HepG2 (cell line): ENCODE measurements around the gene CILP2. TPM values are rescaled to one million over a fixed set of nuclear protein-coding genes. Genes with fewer than 3 reads are reported as not detected.

Source experiments
- ATF7 ChIP-seq, 2 experiments: fragments of 450-650 bp in 1 of 2; sonication (generic) in 1 of 2; formaldehyde crosslinking in 1 of 2; IDR thresholded peaks; 2 replicates each; pipeline versions ENCODE4 v1.4.0 to v1.6.1; 2016 to 2020; ENCODE audit warnings: antibody characterized with exemption in 1 of 2, mild to moderate bottlenecking in 1 of 2, missing genetic modification reagents in 1 of 2
- EHMT2 ChIP-seq: fragments of 200-600 bp; sonication (generic); IDR thresholded peaks from 2 replicates; pipeline ENCODE4 v1.7.0; 2017; ENCODE audit warnings: antibody characterized with exemption, low read depth, low read length, borderline replicate concordance
- ELF1 ChIP-seq: sonication (generic); formaldehyde crosslinking; IDR thresholded peaks from 2 replicates; pipeline ENCODE4 v1.4.0; 2020; ENCODE audit warnings: missing genetic modification reagents
- ISX ChIP-seq: sonication (generic); formaldehyde crosslinking; conservative IDR thresholded peaks from 2 replicates; pipeline ENCODE4 v1.5.0; 2020; ENCODE audit warnings: missing genetic modification reagents
- RFX5 ChIP-seq: IDR thresholded peaks from 2 replicates; pipeline ENCODE4 v1.6.1; 2011; ENCODE audit warnings: low read depth, low read length, improper control_type of control experiment
- THAP9 ChIP-seq: sonication (generic); formaldehyde crosslinking; IDR thresholded peaks from 2 replicates; pipeline ENCODE4; 2020; ENCODE audit warnings: missing genetic modification reagents, mild to moderate bottlenecking, borderline replicate concordance
- USF2 ChIP-seq, 2 experiments: sonication (generic) in 1 of 2; formaldehyde crosslinking in 1 of 2; IDR thresholded peaks; 2 replicates each; pipeline versions ENCODE4 v1.5.1 to v1.6.1; 2011 to 2020; ENCODE audit warnings: borderline replicate concordance in 1 of 2, low read depth in 1 of 2, low read length in 1 of 2, mild to moderate bottlenecking in 1 of 2, missing genetic modification reagents in 1 of 2, moderate library complexity in 1 of 2
- YY1 ChIP-seq: IDR thresholded peaks from 2 replicates; pipeline ENCODE4 v1.6.1; 2011; ENCODE audit warnings: low read length, low read depth, moderate library complexity, mild to moderate bottlenecking; ENCODE audit not compliant: insufficient read depth, insufficient replicate concordance
- ZFP62 ChIP-seq: sonication (generic); formaldehyde crosslinking; IDR thresholded peaks from 2 replicates; pipeline ENCODE4 v1.4.0; 2020; ENCODE audit warnings: missing genetic modification reagents
- ZGPAT ChIP-seq: IDR thresholded peaks from 2 replicates; pipeline ENCODE4 v1.6.1; 2016; ENCODE audit warnings: mild to moderate bottlenecking
- ZNF530 ChIP-seq: sonication (generic); formaldehyde crosslinking; IDR thresholded peaks from 2 replicates; pipeline ENCODE4 v1.5.0; 2020; ENCODE audit warnings: low read depth, mild to moderate bottlenecking, missing genetic modification reagents
- ZNF670 ChIP-seq: sonication (generic); formaldehyde crosslinking; IDR thresholded peaks from 2 replicates; pipeline ENCODE4 v1.8.0; 2022; ENCODE audit warnings: mild to moderate bottlenecking, missing genetic modification reagents, borderline replicate concordance
- ZNF800 ChIP-seq: sonication (generic); formaldehyde crosslinking; IDR thresholded peaks from 2 replicates; pipeline ENCODE4 v1.4.0; 2020; ENCODE audit warnings: missing genetic modification reagents
- ZSCAN30 ChIP-seq: sonication (generic); formaldehyde crosslinking; IDR thresholded peaks from 2 replicates; pipeline ENCODE4 v1.5.0; 2020; ENCODE audit warnings: mild to moderate bottlenecking, missing genetic modification reagents
- polyA plus RNA-seq, 8 experiments: library from polyadenylated mRNA; depleted of rRNA in 3 of 8; stranded (reverse) in 7 of 8; unstranded in 1 of 8; fragments of >200 nt; fragmentation: Illumina TruSeq in 4 of 8; extraction: Trizol in 4 of 8; gene quantifications; 2 replicates each; pipeline versions ENCODE4 v1.2.1 to v1.2.3, GENCODE V29; 2011 to 2016; ENCODE audit warnings: low read depth in 4 of 8, missing spikeins in 1 of 8, mixed read lengths in 1 of 8; ENCODE audit not compliant: insufficient read depth in 1 of 8
- total RNA-seq, 5 experiments: library from RNA; depleted of rRNA; stranded (reverse); fragments of >200 nt; fragmentation: Illumina TruSeq; extraction: Trizol; gene quantifications; 2 replicates each; pipeline ENCODE4 v1.2.3, GENCODE V29; 2016; ENCODE audit warnings: low read depth in 1 of 5
- TF ChIP-seq, protein P1 (sequence below): IDR thresholded peaks from 2 replicates; pipeline ENCODE4 v1.6.1; 2016
- TF ChIP-seq, protein P2 (sequence below): sonication (generic); formaldehyde crosslinking; IDR thresholded peaks from 2 replicates; pipeline ENCODE4 v1.4.0; 2020; ENCODE audit warnings: mild to moderate bottlenecking, missing genetic modification reagents

Gene CILP2
- total and polyA plus RNA-seq, 2 of the 13 experiments (the other 11 are each of a cell fraction or from before 2014, with no cell fraction given), result 0.09 to 0.37 TPM

DNA sequence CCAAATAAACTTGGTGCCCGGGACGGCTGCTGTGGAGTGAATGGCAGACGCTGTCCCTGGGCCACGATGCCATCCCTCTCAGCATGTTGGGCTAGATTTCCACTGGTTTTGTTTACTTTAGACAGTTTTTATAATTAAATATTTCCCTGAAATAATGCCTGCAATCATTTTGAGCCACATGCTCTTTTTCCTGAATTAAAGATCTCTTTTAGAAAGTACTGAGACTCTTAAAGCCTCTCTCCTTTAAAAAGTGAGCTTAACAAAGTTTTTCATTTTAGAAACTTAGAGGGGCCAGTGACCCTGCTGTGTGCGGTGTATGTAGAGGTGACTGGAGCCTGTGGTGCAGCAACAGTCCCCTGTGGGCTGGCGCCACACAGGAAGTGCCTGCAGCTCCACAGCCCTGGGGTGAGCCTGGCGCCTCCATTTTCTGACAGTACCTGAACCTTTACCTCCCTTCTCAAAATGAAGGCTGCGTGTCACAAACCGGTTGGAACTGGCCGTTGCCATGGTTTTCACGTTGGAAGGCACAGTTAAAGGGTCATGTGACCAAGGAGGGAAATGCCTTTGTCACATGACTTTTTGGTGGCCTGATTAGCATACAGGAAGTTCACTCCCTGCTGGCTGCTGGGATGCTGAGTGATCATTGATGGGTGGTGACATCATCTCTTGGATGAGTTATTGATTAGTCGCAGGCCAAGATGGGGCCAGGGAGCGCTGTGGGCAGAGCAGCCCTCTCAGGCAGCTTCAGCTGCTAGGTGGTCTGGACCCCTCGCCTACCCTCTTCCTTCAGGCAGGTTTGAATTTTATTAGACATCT is 49.0 kb upstream of the CILP2 start (continued):
- TF ChIP-seq ZFP62 (CRISPR knock-in tag) (no peak), THAP9 (CRISPR knock-in tag) (no peak; the same call in 1 of the 2 replicates), RFX5 (no peak), ELF1 (CRISPR knock-in tag) (0 out of 2 replicates have a peak, but pooled peaks have one; percentile 21), EHMT2 (no peak), ZNF800 (CRISPR knock-in tag) (no peak), ZGPAT (CRISPR knock-in tag) (no peak), ATF7 (IDR thresholded peaks at IDR 0.05) (peak; percentile 79), ATF7 (CRISPR knock-in tag; IDR thresholded peaks at IDR 0.05) (no peak), ISX (CRISPR knock-in tag) (no peak), ZNF670 (CRISPR knock-in tag) (no peak), ZNF530 (CRISPR knock-in tag) (no peak), USF2 (IDR thresholded peaks at IDR 0.05; ENCODE audit: low read depth, low read length) (peak; percentile 93), USF2 (CRISPR knock-in tag; IDR thresholded peaks at IDR 0.05; ENCODE audit: borderline replicate concordance) (peak; percentile 66; the same call in 1 of the 2 replicates), YY1 (peak; percentile 64), ZSCAN30 (CRISPR knock-in tag) (no peak)
- TF ChIP-seq, protein P1, sequence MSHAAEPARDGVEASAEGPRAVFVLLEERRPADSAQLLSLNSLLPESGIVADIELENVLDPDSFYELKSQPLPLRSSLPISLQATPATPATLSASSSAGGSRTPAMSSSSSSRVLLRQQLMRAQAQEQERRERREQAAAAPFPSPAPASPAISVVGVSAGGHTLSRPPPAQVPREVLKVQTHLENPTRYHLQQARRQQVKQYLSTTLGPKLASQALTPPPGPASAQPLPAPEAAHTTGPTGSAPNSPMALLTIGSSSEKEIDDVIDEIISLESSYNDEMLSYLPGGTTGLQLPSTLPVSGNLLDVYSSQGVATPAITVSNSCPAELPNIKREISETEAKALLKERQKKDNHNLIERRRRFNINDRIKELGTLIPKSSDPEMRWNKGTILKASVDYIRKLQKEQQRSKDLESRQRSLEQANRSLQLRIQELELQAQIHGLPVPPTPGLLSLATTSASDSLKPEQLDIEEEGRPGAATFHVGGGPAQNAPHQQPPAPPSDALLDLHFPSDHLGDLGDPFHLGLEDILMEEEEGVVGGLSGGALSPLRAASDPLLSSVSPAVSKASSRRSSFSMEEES (CRISPR knock-in tag), result 0 out of 2 replicates have a peak, but pooled peaks have one; percentile 29
- TF ChIP-seq, protein P2, sequence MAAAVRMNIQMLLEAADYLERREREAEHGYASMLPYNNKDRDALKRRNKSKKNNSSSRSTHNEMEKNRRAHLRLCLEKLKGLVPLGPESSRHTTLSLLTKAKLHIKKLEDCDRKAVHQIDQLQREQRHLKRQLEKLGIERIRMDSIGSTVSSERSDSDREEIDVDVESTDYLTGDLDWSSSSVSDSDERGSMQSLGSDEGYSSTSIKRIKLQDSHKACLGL (CRISPR knock-in tag), result 0 out of 2 replicates have a peak, but pooled peaks have one; percentile 34
